HL-60 (cell line): ENCODE results near the gene TSPAN13.

Experiments
- DNase-seq, 2 experiments: peaks; one replicate each; pipeline ENCODE4 v3.0.0-alpha.2; 2010 to 2020; ENCODE audit warnings: low read depth in 1 of 2, low spot score in 1 of 2
- H3K27ac ChIP-seq: fragments of 250-450 bp; sonication (Bioruptor Pico); replicated peaks from 2 replicates; pipeline ENCODE4 v1.5.1; 2020; ENCODE audit warnings: mild to moderate bottlenecking, moderate library complexity
- H3K27me3 ChIP-seq: fragments of 250-450 bp; sonication (Bioruptor Pico); 2 replicates; pipeline ENCODE4 v1.5.1; 2021; ENCODE audit warnings: mild to moderate bottlenecking, moderate library complexity; ENCODE audit not compliant: insufficient read depth, poor library complexity, severe bottlenecking
- H3K4me3 ChIP-seq: replicated peaks from 2 replicates; pipeline ENCODE4 v1.5.1; 2011; ENCODE audit warnings: mild to moderate bottlenecking, control low read depth, low read length; ENCODE audit not compliant: insufficient read depth
- GABPA ChIP-seq: IDR thresholded peaks from 2 replicates; pipeline ENCODE4 v1.6.1; 2012; ENCODE audit warnings: low read depth
- POLR2AphosphoS5 ChIP-seq: IDR thresholded peaks from 2 replicates; pipeline ENCODE4 v1.6.1; 2012; ENCODE audit warnings: low read depth
- SPI1 ChIP-seq: IDR thresholded peaks from 2 replicates; pipeline ENCODE4 v1.6.1; 2012; ENCODE audit warnings: low read depth, mild to moderate bottlenecking, borderline replicate concordance
- TF ChIP-seq, protein P1 (sequence below): IDR thresholded peaks from one replicate; pipeline ENCODE4 v1.5.1; 2011; ENCODE audit warnings: low read length, control low read depth, inconsistent platforms; ENCODE audit not compliant: insufficient read depth
- TF ChIP-seq, protein P2 (sequence below): IDR thresholded peaks from 2 replicates; pipeline ENCODE4 v1.6.1; 2012; ENCODE audit warnings: low read depth; ENCODE audit not compliant: insufficient replicate concordance

TSPAN13 gene

DNA sequence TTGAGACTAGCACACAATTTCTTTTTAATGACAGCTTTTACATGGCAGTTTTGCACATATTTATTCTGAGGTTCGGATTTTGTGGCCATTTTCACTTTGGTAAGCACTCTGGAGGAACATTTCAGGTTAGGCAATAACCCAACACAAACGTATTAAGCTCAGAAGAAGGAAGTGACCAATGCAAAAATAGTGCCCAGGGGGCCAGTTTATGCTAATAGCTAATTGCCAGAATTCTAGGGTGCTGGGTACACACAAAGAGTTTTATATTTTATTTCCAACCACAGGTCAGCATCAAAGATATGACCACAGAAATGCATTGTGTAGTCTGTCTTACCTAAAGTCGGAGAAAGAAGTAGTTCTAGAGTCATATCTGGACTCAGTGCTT, 59.7 kb downstream of the TSPAN13 start:
- TF ChIP-seq SPI1 = peak; percentile 74
- no peak for TF ChIP-seq POLR2AphosphoS5
- H3K27ac ChIP-seq = peak overlapping the region; percentile 10; the same call in 1 of the 2 replicates
- H3K27me3 ChIP-seq = no peaks in the 10 kb centered on the region
- H3K4me3 ChIP-seq = no peak overlapping the region
- DNase-seq = peak; percentile 17 to 38

DNA sequence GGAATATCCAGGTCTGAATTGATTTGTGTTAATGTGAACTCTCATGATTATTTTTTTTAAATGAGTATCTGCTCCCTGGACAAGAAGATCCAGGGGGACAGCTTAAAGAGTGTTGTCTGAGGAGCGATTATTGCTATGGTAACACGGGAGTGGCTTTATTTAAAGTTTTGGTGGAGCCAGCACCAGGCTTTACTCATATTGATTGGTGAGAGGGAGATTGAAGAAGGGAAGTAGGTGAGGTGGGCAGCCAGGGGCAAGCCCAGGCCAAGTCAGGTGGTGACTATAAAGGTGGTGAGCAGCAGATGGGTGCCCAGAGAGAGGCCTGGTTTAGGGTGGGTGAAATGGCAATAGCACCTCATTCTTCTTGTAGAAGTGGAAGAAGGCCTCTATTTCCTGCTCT, 61.4 kb downstream of the TSPAN13 start:
- TF ChIP-seq POLR2AphosphoS5 = no peak
- Histone ChIP-seq H3K27me3 (no peaks in the 10 kb centered on the region), H3K27ac (no peak overlapping the region), H3K4me3 (no peak overlapping the region)
- DNase-seq = no peak

DNA sequence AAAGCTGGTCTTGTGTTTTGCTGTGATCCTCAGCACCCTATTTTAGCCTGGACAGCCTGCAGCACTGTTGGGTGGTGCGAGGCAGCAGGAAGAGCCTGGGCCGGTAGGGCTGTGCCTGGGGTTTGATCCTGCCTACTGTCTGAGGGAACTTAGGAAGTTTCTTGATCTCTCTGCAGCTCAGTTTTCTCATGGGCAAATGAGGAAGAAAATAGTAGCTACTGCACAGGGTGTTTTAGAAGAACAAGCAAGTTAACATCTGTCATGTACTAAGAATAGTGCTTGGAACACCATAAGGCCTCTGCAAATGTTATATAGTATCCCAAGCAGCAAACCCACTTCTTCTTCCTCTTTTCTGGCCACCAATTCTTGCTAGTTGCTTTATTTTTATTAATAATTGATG, 63.3 kb downstream of the TSPAN13 start:
- Histone ChIP-seq H3K27ac (peak overlapping the region; percentile 49), H3K4me3 (no peak overlapping the region), H3K27me3 (no peaks in the 10 kb centered on the region)
- DNase-seq = peak in 1 of 2 experiments; percentile 44
- TF ChIP-seq POLR2AphosphoS5 (no peak), SPI1 (peak; percentile 59; the same call in 1 of the 2 replicates)

DNA sequence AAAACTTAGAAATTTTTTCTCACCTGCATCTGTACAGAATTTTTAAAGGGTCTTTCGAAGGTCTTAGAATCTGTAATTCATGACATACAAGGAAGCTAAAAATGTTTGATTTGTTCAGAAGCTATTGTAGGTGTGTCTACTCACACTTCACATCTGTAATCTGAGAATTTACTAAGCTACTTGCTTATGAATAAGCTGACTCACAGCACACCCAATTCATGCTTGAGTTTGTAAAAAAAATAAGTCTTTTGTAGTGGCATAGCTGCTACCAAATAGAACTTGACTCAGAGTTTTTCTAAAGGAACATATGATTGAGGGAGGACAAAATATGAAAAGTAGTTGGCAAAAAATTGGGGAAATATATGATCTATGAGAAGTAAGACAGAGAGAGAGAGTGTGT, 64.0 kb downstream of the TSPAN13 start:
- Histone ChIP-seq H3K27ac (peak overlapping the region; percentile 49; the same call in 1 of the 2 replicates), H3K4me3 (no peak overlapping the region), H3K27me3 (no peaks in the 10 kb centered on the region)
- TF ChIP-seq, protein P1, sequence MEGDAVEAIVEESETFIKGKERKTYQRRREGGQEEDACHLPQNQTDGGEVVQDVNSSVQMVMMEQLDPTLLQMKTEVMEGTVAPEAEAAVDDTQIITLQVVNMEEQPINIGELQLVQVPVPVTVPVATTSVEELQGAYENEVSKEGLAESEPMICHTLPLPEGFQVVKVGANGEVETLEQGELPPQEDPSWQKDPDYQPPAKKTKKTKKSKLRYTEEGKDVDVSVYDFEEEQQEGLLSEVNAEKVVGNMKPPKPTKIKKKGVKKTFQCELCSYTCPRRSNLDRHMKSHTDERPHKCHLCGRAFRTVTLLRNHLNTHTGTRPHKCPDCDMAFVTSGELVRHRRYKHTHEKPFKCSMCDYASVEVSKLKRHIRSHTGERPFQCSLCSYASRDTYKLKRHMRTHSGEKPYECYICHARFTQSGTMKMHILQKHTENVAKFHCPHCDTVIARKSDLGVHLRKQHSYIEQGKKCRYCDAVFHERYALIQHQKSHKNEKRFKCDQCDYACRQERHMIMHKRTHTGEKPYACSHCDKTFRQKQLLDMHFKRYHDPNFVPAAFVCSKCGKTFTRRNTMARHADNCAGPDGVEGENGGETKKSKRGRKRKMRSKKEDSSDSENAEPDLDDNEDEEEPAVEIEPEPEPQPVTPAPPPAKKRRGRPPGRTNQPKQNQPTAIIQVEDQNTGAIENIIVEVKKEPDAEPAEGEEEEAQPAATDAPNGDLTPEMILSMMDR = no peak
- TF ChIP-seq, protein P2, sequence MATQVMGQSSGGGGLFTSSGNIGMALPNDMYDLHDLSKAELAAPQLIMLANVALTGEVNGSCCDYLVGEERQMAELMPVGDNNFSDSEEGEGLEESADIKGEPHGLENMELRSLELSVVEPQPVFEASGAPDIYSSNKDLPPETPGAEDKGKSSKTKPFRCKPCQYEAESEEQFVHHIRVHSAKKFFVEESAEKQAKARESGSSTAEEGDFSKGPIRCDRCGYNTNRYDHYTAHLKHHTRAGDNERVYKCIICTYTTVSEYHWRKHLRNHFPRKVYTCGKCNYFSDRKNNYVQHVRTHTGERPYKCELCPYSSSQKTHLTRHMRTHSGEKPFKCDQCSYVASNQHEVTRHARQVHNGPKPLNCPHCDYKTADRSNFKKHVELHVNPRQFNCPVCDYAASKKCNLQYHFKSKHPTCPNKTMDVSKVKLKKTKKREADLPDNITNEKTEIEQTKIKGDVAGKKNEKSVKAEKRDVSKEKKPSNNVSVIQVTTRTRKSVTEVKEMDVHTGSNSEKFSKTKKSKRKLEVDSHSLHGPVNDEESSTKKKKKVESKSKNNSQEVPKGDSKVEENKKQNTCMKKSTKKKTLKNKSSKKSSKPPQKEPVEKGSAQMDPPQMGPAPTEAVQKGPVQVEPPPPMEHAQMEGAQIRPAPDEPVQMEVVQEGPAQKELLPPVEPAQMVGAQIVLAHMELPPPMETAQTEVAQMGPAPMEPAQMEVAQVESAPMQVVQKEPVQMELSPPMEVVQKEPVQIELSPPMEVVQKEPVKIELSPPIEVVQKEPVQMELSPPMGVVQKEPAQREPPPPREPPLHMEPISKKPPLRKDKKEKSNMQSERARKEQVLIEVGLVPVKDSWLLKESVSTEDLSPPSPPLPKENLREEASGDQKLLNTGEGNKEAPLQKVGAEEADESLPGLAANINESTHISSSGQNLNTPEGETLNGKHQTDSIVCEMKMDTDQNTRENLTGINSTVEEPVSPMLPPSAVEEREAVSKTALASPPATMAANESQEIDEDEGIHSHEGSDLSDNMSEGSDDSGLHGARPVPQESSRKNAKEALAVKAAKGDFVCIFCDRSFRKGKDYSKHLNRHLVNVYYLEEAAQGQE = no peak
- TF ChIP-seq POLR2AphosphoS5 = no peak
- TF ChIP-seq SPI1 = no peak
- TF ChIP-seq GABPA = no peak
- DNase-seq = no peak

DNA sequence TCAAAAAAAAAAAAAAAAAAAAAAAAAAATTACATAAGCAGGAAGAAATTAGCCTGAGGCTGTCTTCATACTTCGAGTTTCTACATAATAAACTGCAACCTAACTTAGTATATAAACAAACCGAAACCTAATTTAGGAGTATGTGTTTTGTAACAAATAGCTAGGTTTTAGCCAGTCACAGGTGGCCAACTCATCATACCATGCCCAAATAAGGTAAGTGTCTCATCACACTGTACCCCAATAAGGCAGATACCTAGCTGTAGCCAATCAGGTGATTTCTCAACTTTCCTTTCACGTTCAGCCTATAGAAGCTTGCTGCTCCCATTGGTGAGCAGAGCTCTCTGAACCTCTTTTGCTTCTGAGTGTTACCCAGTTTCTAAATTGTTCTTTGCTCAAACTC, 65.2 kb downstream of the TSPAN13 start:
- no peak for TF ChIP-seq SPI1
- no peak for TF ChIP-seq GABPA
- TF ChIP-seq, protein P1 = no peak
- TF ChIP-seq, protein P2 = no peak
- TF ChIP-seq POLR2AphosphoS5 = no peak
- Histone ChIP-seq H3K27me3 (no peaks in the 10 kb centered on the region), H3K4me3 (no peak overlapping the region), H3K27ac (no peak overlapping the region)
- no peak for DNase-seq
